Measurements from ENCODE around the gene LGALS14. TPM values are rescaled to one million over a fixed set of nuclear protein-coding genes. Genes with fewer than 3 reads are reported as not detected.
"Not testable (repeated sequence)": the region's sequence is repeated elsewhere in the genome, so short reads cannot be mapped to it uniquely, and the experiment has no call there.

The LGALS14 gene
- polyA plus RNA-seq, 3 donors: not detected

DNA sequence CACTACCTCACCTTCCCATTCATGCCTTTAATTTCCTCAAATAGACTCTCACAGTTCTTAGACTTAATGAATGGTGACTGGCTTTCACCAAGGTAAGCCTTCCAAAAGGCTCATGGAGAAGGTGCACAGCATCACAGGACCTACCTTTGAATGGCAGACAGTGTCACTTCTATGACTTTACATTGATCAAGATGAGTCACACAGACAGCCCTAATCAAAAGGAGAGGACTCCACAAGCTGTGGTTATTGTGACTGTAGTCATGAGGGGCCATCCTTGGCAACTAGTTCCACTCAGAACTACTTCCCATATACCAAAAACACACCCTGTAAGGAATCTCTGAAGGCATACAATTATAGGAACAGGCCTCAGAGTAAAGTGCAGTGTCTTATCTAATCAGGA lies 42.7 kb upstream of the LGALS14 start:
- intact Hi-C loops (cut with micrococcal nuclease): loop anchor here in 1 of 2 donors (5.0 kb wide), 1 partner anchor 104 kb away; no protein-coding TSS in a partner anchor
- H3K4me3 Mint-ChIP-seq: no peak overlapping the region

DNA sequence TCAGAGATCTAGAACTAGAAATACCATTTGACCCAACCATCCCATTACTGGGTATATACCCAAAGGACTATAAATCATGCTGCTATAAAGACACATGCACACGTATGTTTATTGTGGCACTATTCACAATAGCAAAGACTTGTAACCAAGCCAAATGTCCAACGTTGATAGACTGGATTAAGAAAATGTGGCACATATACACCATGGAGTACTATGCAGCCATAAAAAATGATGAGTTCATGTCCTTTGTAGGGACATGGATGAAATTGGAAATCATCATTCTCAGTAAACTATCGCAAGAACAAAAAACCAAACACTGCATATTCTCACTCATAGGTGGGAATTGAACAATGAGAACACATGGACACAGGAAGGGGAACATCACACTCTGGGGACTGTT lies 34.4 kb upstream of the LGALS14 start:
- H3K27ac ChIP-seq (ENCODE audit: low read depth in 1 of 2, low read length in 2 of 2); H3K27me3 ChIP-seq (ENCODE audit: control insufficient read depth in 2 of 2, insufficient read depth in 2 of 2, low read length in 2 of 2); DNase-seq; H3K36me3 ChIP-seq (replicated peaks in 1 of 2; ENCODE audit: control insufficient read depth in 1 of 2, insufficient read depth in 2 of 2, low read length in 2 of 2); H3K79me2 ChIP-seq (ENCODE audit: insufficient read depth, low read length); H3K4me1 ChIP-seq (ENCODE audit: control insufficient read depth in 1 of 2, insufficient read depth in 2 of 2, low read length in 2 of 2); H3K4me3 Mint-ChIP-seq; H3K4me2 ChIP-seq (replicated peaks; ENCODE audit: extremely low read depth, low read length, poor library complexity, severe bottlenecking); H4K20me1 ChIP-seq (ENCODE audit: insufficient read depth, low read length); H3K4me3 ChIP-seq (replicated peaks in 1 of 3; ENCODE audit: low read depth in 2 of 3, low read length in 3 of 3); H3K36me3 Mint-ChIP-seq; H3K9ac ChIP-seq (ENCODE audit: insufficient read depth, low read length, poor library complexity, severe bottlenecking); H2AFZ ChIP-seq (ENCODE audit: insufficient read depth, low read depth, low read length, poor library complexity, severe bottlenecking); H3K9me3 ChIP-seq (replicated peaks in 1 of 2; ENCODE audit: control insufficient read depth in 1 of 2, insufficient read depth in 1 of 2, low read length in 2 of 2); H3K9me3 Mint-ChIP-seq; H3K27ac Mint-ChIP-seq; H3K4me1 Mint-ChIP-seq: not testable (repeated sequence)
- intact Hi-C loops (cut with micrococcal nuclease): loop anchor here in 1 of 2 donors (2.0 to 10.0 kb wide), 2 partner anchors 117 to 175 kb away; partner anchors contain the start of gene DLL3
- peaks cover 3 to 12% (median 9%) of the 10 kb centered on the region in 3 donors for H3K27me3 Mint-ChIP-seq (ENCODE audit: low read depth in 3 of 3)
- no CpG with 5 or more reads among the region's 3 CpGs for WGBS (ENCODE audit: insufficient coverage)

More for the DNA sequence above, 42.7 kb upstream of the LGALS14 start:
- H3K79me2 ChIP-seq (ENCODE audit: insufficient read depth, low read length): no peaks in the 10 kb centered on the region
- no peaks in the 10 kb centered on the region for H3K36me3 Mint-ChIP-seq
- TF ChIP-seq CTCF (IDR thresholded peaks at IDR 0.05): no peak
- no peak overlapping the region for H3K4me3 ChIP-seq (replicated peaks in 1 of 3; ENCODE audit: low read depth in 2 of 3, low read length in 3 of 3)
- H3K27ac Mint-ChIP-seq: no peak overlapping the region
- no peaks in the 10 kb centered on the region for H3K4me1 ChIP-seq (ENCODE audit: control insufficient read depth in 1 of 2, insufficient read depth in 2 of 2, low read length in 2 of 2)
- H3K36me3 ChIP-seq (replicated peaks in 1 of 2; ENCODE audit: control insufficient read depth in 1 of 2, insufficient read depth in 2 of 2, low read length in 2 of 2): no peaks in the 10 kb centered on the region
- peaks cover 0 to 9% (median 5%) of the 10 kb centered on the region in 3 donors for H3K27me3 Mint-ChIP-seq (ENCODE audit: low read depth in 3 of 3)
- DNase-seq: no peak
- no peak overlapping the region for H3K27ac ChIP-seq (ENCODE audit: low read depth in 1 of 2, low read length in 2 of 2)
- H3K9me3 ChIP-seq (replicated peaks in 1 of 2; ENCODE audit: control insufficient read depth in 1 of 2, insufficient read depth in 1 of 2, low read length in 2 of 2): no peaks in the 10 kb centered on the region
- H3K9me3 Mint-ChIP-seq: peaks cover 0 to 9% (median 5%) of the 10 kb centered on the region in 7 donors
- no peaks in the 10 kb centered on the region for H4K20me1 ChIP-seq (ENCODE audit: insufficient read depth, low read length)
- no peak overlapping the region for H3K4me2 ChIP-seq (replicated peaks; ENCODE audit: extremely low read depth, low read length, poor library complexity, severe bottlenecking)
- H3K27me3 ChIP-seq (ENCODE audit: control insufficient read depth in 2 of 2, insufficient read depth in 2 of 2, low read length in 2 of 2): no peaks in the 10 kb centered on the region
- no peak overlapping the region for H3K9ac ChIP-seq (ENCODE audit: insufficient read depth, low read length, poor library complexity, severe bottlenecking)
- H3K4me1 Mint-ChIP-seq: no peaks in the 10 kb centered on the region
- no peak overlapping the region for H2AFZ ChIP-seq (ENCODE audit: insufficient read depth, low read depth, low read length, poor library complexity, severe bottlenecking)
